ENCODE measurements around the gene POLR2C. TPM values are rescaled to one million over a fixed set of nuclear protein-coding genes. Genes with fewer than 3 reads are reported as not detected.

Gene POLR2C
- 96.7 and 107 TPM in 2 replicates for total RNA-seq

DNA sequence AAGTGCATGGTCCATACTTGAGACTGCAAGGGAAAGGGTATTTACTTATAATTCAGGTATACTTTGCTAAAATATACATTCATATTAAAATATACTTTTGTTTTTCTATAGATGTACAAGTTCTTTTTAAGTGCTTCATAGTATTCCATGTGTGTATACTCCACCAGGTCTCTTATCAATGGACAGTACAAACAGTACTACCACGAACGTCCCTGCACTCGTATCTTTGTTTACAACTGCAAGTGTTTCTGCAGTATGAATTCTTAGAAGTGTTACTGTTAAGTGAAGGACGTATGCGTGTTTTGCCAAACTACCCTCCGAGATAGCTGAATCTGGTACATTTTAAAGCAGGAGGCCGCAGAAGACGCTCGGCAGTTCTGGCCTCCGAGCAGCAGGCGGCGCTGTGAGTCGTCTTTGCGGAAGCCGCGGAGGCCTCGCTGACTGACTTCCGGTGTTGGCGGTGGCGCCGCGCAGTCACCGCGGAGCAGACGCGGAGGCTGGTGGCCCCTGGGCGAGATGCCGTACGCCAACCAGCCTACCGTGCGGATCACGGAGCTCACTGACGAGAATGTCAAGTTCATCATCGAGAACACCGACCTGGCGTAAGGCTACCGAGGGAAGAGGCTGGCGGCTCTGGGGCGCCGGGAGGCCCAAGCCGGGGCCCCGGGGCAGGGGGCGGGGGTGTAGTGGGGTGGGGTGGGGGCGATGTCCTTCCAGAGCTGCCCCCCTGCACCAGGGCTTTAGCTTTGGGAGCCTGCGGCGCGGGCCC lies at the start of gene POLR2C:
TSS of gene POLR2C (plus strand) at position 471 of the 769 bp plus-strand sequence. CDS start at position 517, 46 bp downstream.

DNA sequence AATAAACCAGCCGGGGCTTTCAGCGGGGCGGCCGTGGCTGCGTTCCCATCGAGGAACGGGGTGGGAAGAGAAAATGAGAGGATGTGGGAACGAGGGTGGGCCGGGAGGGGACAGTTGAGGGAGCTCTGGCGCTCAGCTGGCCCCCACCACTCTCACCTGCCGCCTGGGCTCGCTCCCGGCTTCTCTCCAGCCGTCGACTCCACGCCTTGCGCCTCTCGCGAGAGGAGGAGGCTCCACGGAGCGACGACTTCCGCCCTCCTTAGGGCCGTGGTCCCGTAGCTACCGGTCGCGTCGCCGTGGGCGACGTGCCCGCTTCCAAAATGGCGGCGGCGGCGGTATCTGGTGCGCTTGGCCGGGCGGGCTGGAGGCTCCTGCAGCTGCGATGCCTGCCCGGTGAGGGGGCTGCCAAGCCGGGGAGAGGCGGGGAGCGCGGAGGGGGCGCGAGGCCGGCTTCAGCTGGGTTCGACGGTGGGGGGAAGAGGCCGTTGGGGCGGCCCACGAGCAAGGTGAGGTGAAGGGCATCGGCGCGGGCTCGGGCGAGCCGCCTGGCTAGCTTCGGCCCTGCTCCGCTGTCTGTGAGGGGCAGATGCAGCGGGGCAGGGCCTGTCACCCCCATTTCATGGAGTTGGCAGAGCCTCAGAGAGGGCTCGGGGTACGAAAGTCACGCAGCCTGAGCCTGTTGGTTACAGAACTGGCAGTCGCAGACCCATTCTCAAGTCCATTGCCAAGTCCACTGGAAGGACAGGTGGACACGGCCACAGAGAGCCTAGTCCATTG lies 15.1 kb upstream of the POLR2C start, which contains the start of the genes CIAPIN1 and COQ9:
TSS of gene CIAPIN1 (minus strand) at position 200 of the 777 bp plus-strand sequence. CDS start 6,457 bp downstream, outside the sequence.
TSS of gene COQ9 (plus strand) at position 294 of the 777 bp plus-strand sequence. CDS start at position 321, 27 bp downstream.

GRCh38 chr16:57485916-57486857 lies 23.7 kb downstream of the POLR2C start, which contains the start of gene DOK4:
Gene DOK4, minus strand, starts transcription at chr16:57486493. Its CDS starts 6,986 bp downstream, at chr16:57479507.

Other genes with a start within 250 kb of the POLR2C start
- gene ARL2BP, start 217.4 kb upstream of the POLR2C start, total RNA-seq = 117 and 124 TPM in 2 replicates
- 2.1 and 3.0 TPM in 2 replicates for gene PLLP, start 178.0 kb upstream of the POLR2C start, total RNA-seq
- gene CCL22, start 103.9 kb upstream of the POLR2C start, total RNA-seq = not detected in 2 replicates
- 5.1 and 6.1 TPM in 2 replicates for gene CX3CL1, start 90.2 kb upstream of the POLR2C start, total RNA-seq
- gene CCL17, start 57.9 kb upstream of the POLR2C start, total RNA-seq = not detected in 2 replicates
- 59.5 and 68.2 TPM in 2 replicates for gene CIAPIN1, start 15.3 kb upstream of the POLR2C start, total RNA-seq
- gene COQ9, start 15.2 kb upstream of the POLR2C start, total RNA-seq = 44.5 and 45.7 TPM in 2 replicates
- gene DOK4, start 23.8 kb downstream of the POLR2C start, total RNA-seq = 7.8 and 10.1 TPM in 2 replicates
- 13.4 and 17.4 TPM in 2 replicates for gene CCDC102A, start 73.9 kb downstream of the POLR2C start, total RNA-seq
- not detected in 2 replicates for gene ADGRG5, start 80.0 kb downstream of the POLR2C start, total RNA-seq
- 321 and 415 TPM in 2 replicates for gene ADGRG1, start 166.0 kb downstream of the POLR2C start, total RNA-seq
- 0.13 and 0.34 TPM in 2 replicates for gene ADGRG3, start 205.6 kb downstream of the POLR2C start, total RNA-seq
- gene DRC7, start 232.1 kb downstream of the POLR2C start, total RNA-seq = not detected in 2 replicates

All from mammary microvascular endothelial cell (primary cell).